Hepatocyte (in vitro differentiated cells): Measurements from ENCODE around the gene BRPF3. TPM values are rescaled to one million over a fixed set of nuclear protein-coding genes. Genes with fewer than 3 reads are reported as not detected.

Source experiments
- DNase-seq: peaks from one replicate; pipeline ENCODE4 v3.0.0-alpha.2; 2016; ENCODE audit warnings: low spot score
- H2AFZ ChIP-seq: fragments of 200-600 bp; sonication (generic); 2 replicates; pipeline ENCODE4 v1.6.0; 2016; ENCODE audit warnings: antibody characterized with exemption, mild to moderate bottlenecking
- H3K27ac ChIP-seq: fragments of 200-600 bp; sonication (generic); 2 replicates; pipeline ENCODE4 v1.5.1; 2016; ENCODE audit warnings: mild to moderate bottlenecking
- H3K27me3 ChIP-seq: fragments of 200-600 bp; sonication (generic); 2 replicates; pipeline ENCODE4 v1.6.1; 2016
- H3K36me3 ChIP-seq: fragments of 200-600 bp; sonication (generic); replicated peaks from 2 replicates; pipeline ENCODE4 v1.5.1; 2016; ENCODE audit warnings: low read depth; ENCODE audit not compliant: insufficient read depth
- H3K4me1 ChIP-seq: fragments of 200-600 bp; sonication (generic); 2 replicates; pipeline ENCODE4 v1.5.1; 2016; ENCODE audit warnings: mild to moderate bottlenecking, moderate library complexity; ENCODE audit not compliant: insufficient read depth
- H3K4me2 ChIP-seq: fragments of 200-600 bp; sonication (generic); 2 replicates; pipeline ENCODE4 v1.6.0; 2016
- H3K4me3 ChIP-seq: fragments of 200-600 bp; sonication (generic); 2 replicates; pipeline ENCODE4 v1.5.1; 2016; ENCODE audit warnings: mild to moderate bottlenecking
- H3K79me2 ChIP-seq: fragments of 200-600 bp; sonication (generic); 2 replicates; pipeline ENCODE4 v1.6.0; 2017; ENCODE audit warnings: mild to moderate bottlenecking
- H3K9me2 ChIP-seq: fragments of 200-600 bp; sonication (generic); replicated peaks from 2 replicates; pipeline ENCODE4 v1.6.0; 2017; ENCODE audit warnings: mild to moderate bottlenecking; ENCODE audit not compliant: insufficient read depth
- H3K9me3 ChIP-seq: fragments of 200-600 bp; sonication (generic); 2 replicates; pipeline ENCODE4 v1.5.1; 2016; ENCODE audit warnings: low read depth, mild to moderate bottlenecking
- H4K20me1 ChIP-seq: fragments of 200-600 bp; sonication (generic); 2 replicates; pipeline ENCODE4 v1.6.0; 2016; ENCODE audit warnings: mild to moderate bottlenecking; ENCODE audit not compliant: insufficient read depth, poor library complexity, severe bottlenecking
- CTCF ChIP-seq: fragments of 200-600 bp; sonication (generic); IDR thresholded peaks from 2 replicates; pipeline ENCODE4 v1.5.1; 2016; ENCODE audit warnings: antibody characterized with exemption, mild to moderate bottlenecking; ENCODE audit not compliant: poor library complexity
- EZH2 ChIP-seq: fragments of 200-600 bp; sonication (generic); IDR thresholded peaks from 2 replicates; pipeline ENCODE4 v1.6.1; 2016; ENCODE audit warnings: antibody characterized with exemption, mild to moderate bottlenecking, borderline replicate concordance
- EZH2phosphoT487 ChIP-seq: fragments of 200-600 bp; sonication (generic); IDR thresholded peaks from one replicate; pipeline ENCODE4 v1.6.1; 2018; ENCODE audit warnings: antibody characterized with exemption, mild to moderate bottlenecking, low read depth, moderate library complexity; ENCODE audit not compliant: unreplicated experiment, severe bottlenecking
- WGBS: methylation state at CpG from one replicate; pipeline ENCODE4 v1.1.6; 2016; ENCODE audit warnings: low lambda C conversion rate; ENCODE audit errors: missing lambda C conversion rate; 5-methylcytosine and 5-hydroxymethylcytosine counted together
- polyA plus RNA-seq: library from polyadenylated mRNA; unstranded; fragments of >200 nt; fragmentation: Nextera tagmentation; extraction: Ambion mirVana; gene quantifications from 2 replicates; pipeline ENCODE4 v1.2.1, GENCODE V29; 2016
- total RNA-seq: library from RNA; depleted of rRNA; stranded (reverse); fragments of >200 nt; gene quantifications from 2 replicates; pipeline ENCODE4 v1.2.3, GENCODE V29; 2014

Gene BRPF3
- total and polyA plus RNA-seq, 2 experiments from 2014 or later = 25.5 to 31.4 TPM

GRCh38 chr6:36265744-36266143 lies 69.2 kb downstream of the BRPF3 start:
- Histone ChIP-seq H3K4me2 (no peak overlapping the region), H3K4me1 (no peaks in the 10 kb centered on the region), H3K27me3 (no peaks in the 10 kb centered on the region), H3K79me2 (no peaks in the 10 kb centered on the region), H3K36me3 (no peaks in the 10 kb centered on the region), H3K4me3 (no peak overlapping the region), H3K9me2 (no peaks in the 10 kb centered on the region), H4K20me1 (no peaks in the 10 kb centered on the region), H3K9me3 (no peaks in the 10 kb centered on the region), H3K27ac (no peak overlapping the region), H2AFZ (no peak overlapping the region)
- 88% methylated on average over 1 of the region's 1 CpG for WGBS
- no peak for DNase-seq
- TF ChIP-seq EZH2phosphoT487 (no peak), CTCF (no peak), EZH2 (no peak)

- no peak overlapping the region for H2AFZ ChIP-seq
- no peaks in the 10 kb centered on the region for H3K9me3 ChIP-seq
- no peaks in the 10 kb centered on the region for H3K36me3 ChIP-seq
- WGBS = 90% methylated on average over 13 of the region's 13 CpGs
- H4K20me1 ChIP-seq = no peaks in the 10 kb centered on the region
- H3K4me2 ChIP-seq = no peak overlapping the region
- H3K27me3 ChIP-seq = no peaks in the 10 kb centered on the region
- no peaks in the 10 kb centered on the region for H3K9me2 ChIP-seq
- no peaks in the 10 kb centered on the region for H3K79me2 ChIP-seq
- no peak for TF ChIP-seq EZH2
- H3K4me3 ChIP-seq = no peak overlapping the region
- no peaks in the 10 kb centered on the region for H3K4me1 ChIP-seq
- DNase-seq = no peak
- H3K27ac ChIP-seq = no peak overlapping the region
Observed at GRCh38 chr6:36266913-36267644, 70.5 kb downstream of the BRPF3 start.

GRCh38 chr6:36267731-36268477 lies 71.4 kb downstream of the BRPF3 start:
- WGBS = 94% methylated on average over 4 of the region's 4 CpGs
- Histone ChIP-seq H3K4me3 (no peak overlapping the region), H3K27ac (no peak overlapping the region)

More at GRCh38 chr6:36267731-36268477, 71.4 kb downstream of the BRPF3 start:
- TF ChIP-seq CTCF (no peak), EZH2 (no peak)
- Histone ChIP-seq H3K9me2 (no peaks in the 10 kb centered on the region), H3K27me3 (no peaks in the 10 kb centered on the region), H3K36me3 (no peaks in the 10 kb centered on the region), H4K20me1 (no peaks in the 10 kb centered on the region), H3K4me2 (no peak overlapping the region), H3K4me1 (no peaks in the 10 kb centered on the region), H2AFZ (no peak overlapping the region), H3K9me3 (no peaks in the 10 kb centered on the region), H3K79me2 (no peaks in the 10 kb centered on the region)
- no peak for DNase-seq
